H9 (cell line): ENCODE measurements around the gene ARSI. TPM values are rescaled to one million over a fixed set of nuclear protein-coding genes. Genes with fewer than 3 reads are reported as not detected.

ENCODE experiments used
- DNase-seq: peaks from one replicate; pipeline ENCODE4 v3.0.0-alpha.2; 2017
- H2AFZ ChIP-seq: one replicate; pipeline ENCODE4 v1.6.1; 2013; ENCODE audit warnings: mild to moderate bottlenecking, low read length, control low read depth, moderate library complexity
- H2AK5ac ChIP-seq: 2 replicates; pipeline ENCODE4 v1.6.1; 2013; ENCODE audit warnings: low read length, control low read depth, mixed read lengths; ENCODE audit not compliant: insufficient read length
- H2BK120ac ChIP-seq: one replicate; pipeline ENCODE4 v1.6.1; 2013; ENCODE audit warnings: low read depth, mild to moderate bottlenecking, low read length, control low read depth, inconsistent platforms; ENCODE audit not compliant: poor library complexity, severe bottlenecking
- H2BK12ac ChIP-seq: 2 replicates; pipeline ENCODE4 v1.6.1; 2013; ENCODE audit warnings: low read length, control low read depth, mixed read lengths, low read depth; ENCODE audit not compliant: insufficient read length
- H2BK15ac ChIP-seq: 2 replicates; pipeline ENCODE4 v1.6.1; 2013; ENCODE audit warnings: low read depth, low read length, control low read depth
- H2BK20ac ChIP-seq: one replicate; pipeline ENCODE4 v1.6.1; 2013; ENCODE audit warnings: low read depth, mild to moderate bottlenecking, low read length, control low read depth, inconsistent platforms; ENCODE audit not compliant: poor library complexity, severe bottlenecking
- H2BK5ac ChIP-seq: 2 replicates; pipeline ENCODE4 v1.6.1; 2013; ENCODE audit warnings: low read length, control low read depth, mixed read lengths; ENCODE audit not compliant: insufficient read length
- H3K14ac ChIP-seq: 2 replicates; pipeline ENCODE4 v1.6.1; 2013; ENCODE audit warnings: low read length, control low read depth; ENCODE audit not compliant: insufficient read depth
- H3K18ac ChIP-seq: 2 replicates; pipeline ENCODE4 v1.6.1; 2013; ENCODE audit warnings: low read depth, mild to moderate bottlenecking, mixed read lengths, low read length, control low read depth; ENCODE audit not compliant: insufficient read length
- H3K23ac ChIP-seq: 2 replicates; pipeline ENCODE4 v1.6.1; 2013; ENCODE audit warnings: low read length, control low read depth, mixed read lengths, low read depth; ENCODE audit not compliant: insufficient read length
- H3K23me2 ChIP-seq: 2 replicates; pipeline ENCODE4 v1.6.1; 2013; ENCODE audit warnings: low read depth, mild to moderate bottlenecking, mixed read lengths, low read length, control low read depth; ENCODE audit not compliant: insufficient read length, poor library complexity, severe bottlenecking
- H3K27ac ChIP-seq: 2 replicates; pipeline ENCODE4 v1.5.1; 2013; ENCODE audit warnings: low read length, control low read depth, mixed read lengths, low read depth; ENCODE audit not compliant: insufficient read length
- H3K27me3 ChIP-seq: 2 replicates; pipeline ENCODE4 v1.6.1; 2013; ENCODE audit warnings: low read length, control low read depth, inconsistent platforms; ENCODE audit not compliant: insufficient read depth
- H3K4ac ChIP-seq: 2 replicates; pipeline ENCODE4 v1.6.1; 2013; ENCODE audit warnings: low read depth, mild to moderate bottlenecking, control low read depth, inconsistent platforms, low read length, moderate library complexity
- H3K4me1 ChIP-seq: 2 replicates; pipeline ENCODE4 v1.6.1; 2013; ENCODE audit warnings: low read length, control low read depth, inconsistent platforms; ENCODE audit not compliant: insufficient read depth
- H3K4me2 ChIP-seq: 2 replicates; pipeline ENCODE4 v1.6.1; 2013; ENCODE audit warnings: low read length, control low read depth, mixed read lengths; ENCODE audit not compliant: insufficient read length, insufficient read depth
- H3K56ac ChIP-seq: 2 replicates; pipeline ENCODE4 v1.6.1; 2013; ENCODE audit warnings: low read depth, mild to moderate bottlenecking, mixed read lengths, low read length, control low read depth; ENCODE audit not compliant: insufficient read length
- H3K79me1 ChIP-seq: 2 replicates; pipeline ENCODE4 v1.6.1; 2013; ENCODE audit warnings: low read depth, mild to moderate bottlenecking, moderate library complexity, low read length, control low read depth, inconsistent platforms; ENCODE audit not compliant: insufficient read depth, poor library complexity, severe bottlenecking
- H3K79me2 ChIP-seq: 2 replicates; pipeline ENCODE4 v1.6.1; 2013; ENCODE audit warnings: low read length, control low read depth, inconsistent platforms; ENCODE audit not compliant: insufficient read depth
- H3K9ac ChIP-seq: 2 replicates; pipeline ENCODE4 v1.6.1; 2013; ENCODE audit warnings: low read length, control low read depth, mixed read lengths; ENCODE audit not compliant: insufficient read length; ENCODE audit errors: extremely low read depth
- H3K9me3 ChIP-seq: one replicate; pipeline ENCODE4 v1.6.1; 2013; ENCODE audit warnings: low read depth, low read length, inconsistent platforms; ENCODE audit not compliant: control insufficient read depth
- H3T11ph ChIP-seq: one replicate; pipeline ENCODE4 v1.6.1; 2013; ENCODE audit warnings: mild to moderate bottlenecking, low read length, control low read depth, inconsistent platforms
- H4K20me1 ChIP-seq: one replicate; pipeline ENCODE4 v1.6.1; 2013; ENCODE audit not compliant: control insufficient read depth, insufficient read length, insufficient read depth
- H4K5ac ChIP-seq: 2 replicates; pipeline ENCODE4 v1.6.1; 2013; ENCODE audit warnings: low read depth, mild to moderate bottlenecking, mixed read lengths, low read length, control low read depth; ENCODE audit not compliant: insufficient read length
- H4K8ac ChIP-seq: replicated peaks from 2 replicates; pipeline ENCODE4 v1.6.1; 2013; ENCODE audit warnings: low read length, control low read depth, mixed read lengths, low read depth; ENCODE audit not compliant: insufficient read length
- H4K91ac ChIP-seq: 2 replicates; pipeline ENCODE4 v1.6.1; 2013; ENCODE audit warnings: low read depth, mild to moderate bottlenecking, moderate library complexity, mixed read lengths, low read length, control low read depth; ENCODE audit not compliant: insufficient read length
- H3K27ac Mint-ChIP-seq, 3 experiments: 2 replicates in 2 of 3; 3 replicates in 1 of 3; pipeline ENCODE4 v1.8.0; 2020 to 2021; ENCODE audit warnings: mixed read lengths in 3 of 3, mild to moderate bottlenecking in 1 of 3, moderate library complexity in 1 of 3
- H3K27me3 Mint-ChIP-seq: 2 replicates; pipeline ENCODE4 v1.8.0; 2021; ENCODE audit warnings: low read depth, mild to moderate bottlenecking, moderate library complexity, mixed read lengths
- H3K36me3 Mint-ChIP-seq, 3 experiments: 2 replicates in 2 of 3; 3 replicates in 1 of 3; pipeline ENCODE4 v1.8.0; 2020 to 2021; ENCODE audit warnings: low read depth in 3 of 3, mixed read lengths in 3 of 3; ENCODE audit not compliant: insufficient read depth in 1 of 3
- H3K4me1 Mint-ChIP-seq, 2 experiments: 2 replicates each; pipeline ENCODE4 v1.8.0; 2020; ENCODE audit warnings: mixed read lengths in 2 of 2
- H3K4me3 Mint-ChIP-seq, 2 experiments: 2 replicates in 1 of 2; 3 replicates in 1 of 2; pipeline ENCODE4 v1.8.0; 2020 to 2021; ENCODE audit warnings: mild to moderate bottlenecking in 2 of 2, mixed read lengths in 2 of 2, moderate library complexity in 1 of 2
- H3K9me3 Mint-ChIP-seq, 2 experiments: 2 replicates in 1 of 2; 3 replicates in 1 of 2; pipeline ENCODE4 v1.8.0; 2020; ENCODE audit warnings: mild to moderate bottlenecking in 2 of 2, mixed read lengths in 2 of 2, moderate library complexity in 1 of 2
- CTCF ChIP-seq: fragments of 200-600 bp; sonication (generic); conservative IDR thresholded peaks from 3 replicates; pipeline ENCODE4 v1.8.0; 2021; ENCODE audit warnings: antibody characterized with exemption, mild to moderate bottlenecking
- WGBS: extraction: QIAGEN DNeasy Blood & Tissue Kit; methylation state at CpG from one replicate; pipeline ENCODE4 v1.1.7; 2013; ENCODE audit warnings: missing lambda C conversion rate, low lambda C conversion rate, mixed read lengths; ENCODE audit not compliant: insufficient read length; ENCODE audit errors: extremely low coverage; 5-methylcytosine and 5-hydroxymethylcytosine counted together
- total RNA-seq: library from RNA; stranded (reverse); gene quantifications from 2 replicates; pipeline ENCODE4 v1.2.1, GENCODE V29; 2021

ARSI gene
- total RNA-seq, 1 experiment from 2014 or later, result 1.7 TPM

- Histone ChIP-seq H3K79me1 (no peaks in the 10 kb centered on the region), H3K4me1 (no peaks in the 10 kb centered on the region; the same call in 1 of the 2 replicates), H3K56ac (no peak overlapping the region), H3K27ac (no peak overlapping the region), H4K20me1 (no peaks in the 10 kb centered on the region), H3K4ac (no peak overlapping the region), H2AFZ (no peak overlapping the region), H4K5ac (no peak overlapping the region), H2BK20ac (no peak overlapping the region), H2BK5ac (no peak overlapping the region), H3K23me2 (no peaks in the 10 kb centered on the region), H3K4me2 (no peak overlapping the region), H3T11ph (no peak overlapping the region), H2BK120ac (no peak overlapping the region), H3K14ac (no peak overlapping the region), H3K23ac (no peak overlapping the region), H3K27me3 (no peaks in the 10 kb centered on the region), H4K8ac (no peak overlapping the region), H2AK5ac (no peak overlapping the region), H3K79me2 (no peaks in the 10 kb centered on the region), H3K9me3 (no peaks in the 10 kb centered on the region), H4K91ac (no peak overlapping the region), H2BK15ac (no peak overlapping the region), H3K18ac (no peak overlapping the region), H2BK12ac (no peak overlapping the region), H3K9ac (no peak overlapping the region)
- Mint-ChIP-seq H3K4me1 (peaks cover 5 to 14% of the 10 kb centered on the region in 2 experiments), H3K27ac (no peak overlapping the region), H3K36me3 (no peaks in the 10 kb centered on the region; a peak in 1 of 7 replicates), H3K9me3 (no peaks in the 10 kb centered on the region), H3K4me3 (no peak overlapping the region), H3K27me3 (peaks cover 2% of the 10 kb centered on the region; the same call in 1 of the 2 replicates)
- WGBS, result no CpG with 5 or more reads among the region's 7 CpGs
- DNase-seq, result no peak
- TF ChIP-seq CTCF, result no peak
Observed at GRCh38 chr5:150254363-150254762, 48.3 kb downstream of the ARSI start.
